Measurements from ENCODE around the gene MRPL48. TPM values are rescaled to one million over a fixed set of nuclear protein-coding genes. Genes with fewer than 3 reads are reported as not detected.
"Not testable (repeated sequence)": the region's sequence is repeated elsewhere in the genome, so short reads cannot be mapped to it uniquely, and the experiment has no call there.

The MRPL48 gene
- total RNA-seq, 1 experiment from 2014 or later, result 38.7 TPM

GRCh38 chr11:73876424-73877310, 89.0 kb downstream of the MRPL48 start, which contains the start of the genes COA4 and PAAF1 (continued):
- TF ChIP-seq, protein P1, sequence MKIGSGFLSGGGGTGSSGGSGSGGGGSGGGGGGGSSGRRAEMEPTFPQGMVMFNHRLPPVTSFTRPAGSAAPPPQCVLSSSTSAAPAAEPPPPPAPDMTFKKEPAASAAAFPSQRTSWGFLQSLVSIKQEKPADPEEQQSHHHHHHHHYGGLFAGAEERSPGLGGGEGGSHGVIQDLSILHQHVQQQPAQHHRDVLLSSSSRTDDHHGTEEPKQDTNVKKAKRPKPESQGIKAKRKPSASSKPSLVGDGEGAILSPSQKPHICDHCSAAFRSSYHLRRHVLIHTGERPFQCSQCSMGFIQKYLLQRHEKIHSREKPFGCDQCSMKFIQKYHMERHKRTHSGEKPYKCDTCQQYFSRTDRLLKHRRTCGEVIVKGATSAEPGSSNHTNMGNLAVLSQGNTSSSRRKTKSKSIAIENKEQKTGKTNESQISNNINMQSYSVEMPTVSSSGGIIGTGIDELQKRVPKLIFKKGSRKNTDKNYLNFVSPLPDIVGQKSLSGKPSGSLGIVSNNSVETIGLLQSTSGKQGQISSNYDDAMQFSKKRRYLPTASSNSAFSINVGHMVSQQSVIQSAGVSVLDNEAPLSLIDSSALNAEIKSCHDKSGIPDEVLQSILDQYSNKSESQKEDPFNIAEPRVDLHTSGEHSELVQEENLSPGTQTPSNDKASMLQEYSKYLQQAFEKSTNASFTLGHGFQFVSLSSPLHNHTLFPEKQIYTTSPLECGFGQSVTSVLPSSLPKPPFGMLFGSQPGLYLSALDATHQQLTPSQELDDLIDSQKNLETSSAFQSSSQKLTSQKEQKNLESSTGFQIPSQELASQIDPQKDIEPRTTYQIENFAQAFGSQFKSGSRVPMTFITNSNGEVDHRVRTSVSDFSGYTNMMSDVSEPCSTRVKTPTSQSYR (CRISPR knock-in tag; IDR thresholded peaks at IDR 0.05), result no peak

DNA sequence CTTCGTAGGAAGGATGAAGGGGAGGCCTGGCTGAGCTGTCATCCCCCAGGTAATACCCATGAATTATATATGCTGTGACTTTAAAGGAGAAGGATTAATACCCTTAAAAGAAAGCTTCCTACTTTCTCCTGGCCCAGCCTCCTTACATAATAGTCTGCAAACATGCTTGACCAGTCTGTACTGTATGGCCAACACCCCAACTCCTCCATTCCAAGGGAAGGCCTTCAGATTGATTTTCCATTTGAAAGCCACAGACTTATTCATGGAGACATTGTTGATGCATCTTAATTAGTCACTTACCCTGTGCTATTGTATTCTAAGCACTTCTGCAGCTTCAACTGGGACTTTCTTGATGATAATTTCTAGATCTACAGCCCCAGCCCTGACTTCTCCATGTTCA, 91.1 kb downstream of the MRPL48 start:
- ChIA-PET POLR2A (no interaction called here), CTCF (interaction anchor here (0.6 kb wide), 2 partner anchors 39 to 253 kb away, joined by 3 to 4 read pairs; no protein-coding TSS in a partner anchor)
- peaks cover 11% of the 10 kb centered on the region for H3K36me3 Mint-ChIP-seq
- H3K27me3 Mint-ChIP-seq (ENCODE audit: low read depth), result no peaks in the 10 kb centered on the region
- ATAC-seq (no peak), DNase-seq (ENCODE audit: low spot score) (no peak)
- peaks cover 18% of the 10 kb centered on the region for H3K4me1 Mint-ChIP-seq
- no peak overlapping the region for H3K27ac Mint-ChIP-seq
- 0 out of 2 replicates have a peak overlapping the region, but pooled peaks have one; percentile 10 for H3K4me3 Mint-ChIP-seq
- H3K9me3 Mint-ChIP-seq, result no peaks in the 10 kb centered on the region
- TF ChIP-seq ZNF121 (CRISPR knock-in tag; IDR thresholded peaks at IDR 0.05) (no peak), ZNF219 (CRISPR knock-in tag; IDR thresholded peaks at IDR 0.05; ENCODE audit: borderline replicate concordance) (no peak), MYBL2 (CRISPR knock-in tag; IDR thresholded peaks at IDR 0.05) (no peak), ESRRA (CRISPR knock-in tag; IDR thresholded peaks at IDR 0.05; ENCODE audit: borderline replicate concordance) (no peak), CREB1 (CRISPR knock-in tag; IDR thresholded peaks at IDR 0.05) (no peak), KAT7 (CRISPR knock-in tag; IDR thresholded peaks at IDR 0.05; ENCODE audit: borderline replicate concordance) (no peak), GRHL2 (CRISPR knock-in tag; IDR thresholded peaks at IDR 0.05; ENCODE audit: insufficient replicate concordance, severe bottlenecking) (no peak), FOXP1 (CRISPR knock-in tag; IDR thresholded peaks at IDR 0.05; ENCODE audit: borderline replicate concordance) (no peak), NR3C1 (CRISPR knock-in tag; conservative IDR thresholded peaks at IDR 0.05; ENCODE audit: low read depth) (no peak)
- TF ChIP-seq, protein P2, sequence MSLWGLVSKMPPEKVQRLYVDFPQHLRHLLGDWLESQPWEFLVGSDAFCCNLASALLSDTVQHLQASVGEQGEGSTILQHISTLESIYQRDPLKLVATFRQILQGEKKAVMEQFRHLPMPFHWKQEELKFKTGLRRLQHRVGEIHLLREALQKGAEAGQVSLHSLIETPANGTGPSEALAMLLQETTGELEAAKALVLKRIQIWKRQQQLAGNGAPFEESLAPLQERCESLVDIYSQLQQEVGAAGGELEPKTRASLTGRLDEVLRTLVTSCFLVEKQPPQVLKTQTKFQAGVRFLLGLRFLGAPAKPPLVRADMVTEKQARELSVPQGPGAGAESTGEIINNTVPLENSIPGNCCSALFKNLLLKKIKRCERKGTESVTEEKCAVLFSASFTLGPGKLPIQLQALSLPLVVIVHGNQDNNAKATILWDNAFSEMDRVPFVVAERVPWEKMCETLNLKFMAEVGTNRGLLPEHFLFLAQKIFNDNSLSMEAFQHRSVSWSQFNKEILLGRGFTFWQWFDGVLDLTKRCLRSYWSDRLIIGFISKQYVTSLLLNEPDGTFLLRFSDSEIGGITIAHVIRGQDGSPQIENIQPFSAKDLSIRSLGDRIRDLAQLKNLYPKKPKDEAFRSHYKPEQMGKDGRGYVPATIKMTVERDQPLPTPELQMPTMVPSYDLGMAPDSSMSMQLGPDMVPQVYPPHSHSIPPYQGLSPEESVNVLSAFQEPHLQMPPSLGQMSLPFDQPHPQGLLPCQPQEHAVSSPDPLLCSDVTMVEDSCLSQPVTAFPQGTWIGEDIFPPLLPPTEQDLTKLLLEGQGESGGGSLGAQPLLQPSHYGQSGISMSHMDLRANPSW (CRISPR knock-in tag; conservative IDR thresholded peaks at IDR 0.05; ENCODE audit: low read depth), result no peak
- TF ChIP-seq, protein P3, sequence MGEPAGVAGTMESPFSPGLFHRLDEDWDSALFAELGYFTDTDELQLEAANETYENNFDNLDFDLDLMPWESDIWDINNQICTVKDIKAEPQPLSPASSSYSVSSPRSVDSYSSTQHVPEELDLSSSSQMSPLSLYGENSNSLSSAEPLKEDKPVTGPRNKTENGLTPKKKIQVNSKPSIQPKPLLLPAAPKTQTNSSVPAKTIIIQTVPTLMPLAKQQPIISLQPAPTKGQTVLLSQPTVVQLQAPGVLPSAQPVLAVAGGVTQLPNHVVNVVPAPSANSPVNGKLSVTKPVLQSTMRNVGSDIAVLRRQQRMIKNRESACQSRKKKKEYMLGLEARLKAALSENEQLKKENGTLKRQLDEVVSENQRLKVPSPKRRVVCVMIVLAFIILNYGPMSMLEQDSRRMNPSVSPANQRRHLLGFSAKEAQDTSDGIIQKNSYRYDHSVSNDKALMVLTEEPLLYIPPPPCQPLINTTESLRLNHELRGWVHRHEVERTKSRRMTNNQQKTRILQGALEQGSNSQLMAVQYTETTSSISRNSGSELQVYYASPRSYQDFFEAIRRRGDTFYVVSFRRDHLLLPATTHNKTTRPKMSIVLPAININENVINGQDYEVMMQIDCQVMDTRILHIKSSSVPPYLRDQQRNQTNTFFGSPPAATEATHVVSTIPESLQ (CRISPR knock-in tag; IDR thresholded peaks at IDR 0.05), result no peak

GRCh38 chr11:73880449-73880848, 92.8 kb downstream of the MRPL48 start:
- POLR2A ChIA-PET, result interaction anchor here (0.5 to 0.6 kb wide), 2 partner anchors 208 to 869 kb away, joined by 3 to 8 read pairs; no protein-coding TSS in a partner anchor
- not testable (repeated sequence) for H3K4me3 Mint-ChIP-seq; H3K27me3 Mint-ChIP-seq (ENCODE audit: low read depth); ATAC-seq; H3K4me1 Mint-ChIP-seq; H3K9me3 Mint-ChIP-seq; H3K36me3 Mint-ChIP-seq; H3K27ac Mint-ChIP-seq
- peak; percentile 61 for DNase-seq (ENCODE audit: low spot score)
- CTCF ChIA-PET, result interaction anchor here (0.6 to 1.2 kb wide), 3 partner anchors 51 to 81 kb away, joined by 3 to 8 read pairs (median 5); no protein-coding TSS in a partner anchor
